ENCODE measurements around the gene SCN1A.
"Not testable (repeated sequence)": the region's sequence is repeated elsewhere in the genome, so short reads cannot be mapped to it uniquely, and the experiment has no call there.

Gene SCN1A

GRCh38 chr2:166135152-166135848 is 7.5 kb upstream of the SCN1A start:
- DNase-seq = no peak

- no peak for DNase-seq
These were observed 6.7 kb upstream of the SCN1A start for GRCh38 chr2:166134252-166135151.

- no peak for DNase-seq
These were observed 5.8 kb upstream of the SCN1A start for GRCh38 chr2:166133653-166134052.

GRCh38 chr2:166128156-166128505 is 311 bp upstream of the SCN1A start:
- no peak for DNase-seq

- no peak for DNase-seq
These were observed 1.7 kb downstream of the SCN1A start for GRCh38 chr2:166126007-166126639.

GRCh38 chr2:166125557-166125956 is 2.3 kb downstream of the SCN1A start:
- no peak for DNase-seq

GRCh38 chr2:166118180-166118579 is 9.6 kb downstream of the SCN1A start:
- DNase-seq = no peak

GRCh38 chr2:166117491-166117890 is 10.3 kb downstream of the SCN1A start:
- DNase-seq = no peak

- no peak for DNase-seq
These were observed 12.2 kb downstream of the SCN1A start for GRCh38 chr2:166115589-166115988.

GRCh38 chr2:166112193-166112605 is 15.6 kb downstream of the SCN1A start:
- no peak for DNase-seq

- no peak for DNase-seq
These were observed 21.3 kb downstream of the SCN1A start for GRCh38 chr2:166106431-166107015.

GRCh38 chr2:166104773-166105172 is 23.0 kb downstream of the SCN1A start:
- no peak for DNase-seq

- no peak for DNase-seq
These were observed 23.7 kb downstream of the SCN1A start for GRCh38 chr2:166104084-166104483.

GRCh38 chr2:166103277-166103676 is 24.5 kb downstream of the SCN1A start:
- not testable (repeated sequence) for DNase-seq

GRCh38 chr2:166094325-166094724 is 33.5 kb downstream of the SCN1A start:
- DNase-seq = no peak

GRCh38 chr2:166092889-166093288 is 34.9 kb downstream of the SCN1A start:
- DNase-seq = no peak

GRCh38 chr2:166091439-166091838 is 36.4 kb downstream of the SCN1A start:
- no peak for DNase-seq

- no peak for DNase-seq
These were observed 36.9 kb downstream of the SCN1A start for GRCh38 chr2:166090908-166091307.

- DNase-seq = no peak
These were observed 37.5 kb downstream of the SCN1A start for GRCh38 chr2:166090346-166090745.

- no peak for DNase-seq
These were observed 39.2 kb downstream of the SCN1A start for GRCh38 chr2:166088634-166089033.

- DNase-seq = no peak
These were observed 43.5 kb downstream of the SCN1A start for GRCh38 chr2:166084301-166084700.

- no peak for DNase-seq
These were observed 45.1 kb downstream of the SCN1A start for GRCh38 chr2:166082736-166083135.

- DNase-seq = no peak
These were observed 46.0 kb downstream of the SCN1A start for GRCh38 chr2:166081852-166082251.
